AG04450 (cell line): Measurements from ENCODE around the gene ELFN1. TPM values are rescaled to one million over a fixed set of nuclear protein-coding genes. Genes with fewer than 3 reads are reported as not detected.

Experiments
- CTCF ChIA-PET: fragments of 300-600, 350-600 bp; formaldehyde crosslinking; extraction: SDS; loops from one replicate; lab custom pipeline; 2022; ENCODE audit warnings: antibody characterized with exemption, inconsistent platforms; lab: Charles Lee
- POLR2A ChIA-PET: fragments of 350-600 bp; formaldehyde crosslinking; extraction: SDS; loops from one replicate; lab custom pipeline; 2021; ENCODE audit warnings: antibody characterized with exemption, inconsistent platforms; lab: Yijun Ruan, JAX
- DNase-seq: peaks from one replicate; pipeline ENCODE4 v3.0.0-alpha.2; 2011; ENCODE audit warnings: low read depth, low spot score
- H3K27ac ChIP-seq: one replicate; pipeline ENCODE4 v1.5.1; 2012; ENCODE audit warnings: low read depth, low read length, control low read depth
- H3K27me3 ChIP-seq: one replicate; pipeline ENCODE4 v1.6.0; 2012; ENCODE audit warnings: low read length; ENCODE audit not compliant: control insufficient read depth, insufficient read depth
- H3K4me3 ChIP-seq: 2 replicates; pipeline ENCODE4 v1.5.1; 2011; ENCODE audit warnings: mild to moderate bottlenecking, low read depth, low read length, control low read depth
- H3K9me3 ChIP-seq: 2 replicates; pipeline ENCODE4 v1.5.1; 2012; ENCODE audit warnings: low read length; ENCODE audit not compliant: control insufficient read depth, insufficient read depth
- polyA plus RNA-seq: library from polyadenylated mRNA; depleted of rRNA; stranded (reverse); fragments of >200 nt; gene quantifications from 2 replicates; pipeline ENCODE4 v1.2.3, GENCODE V29; 2011
- TF ChIP-seq, protein P1 (sequence below): IDR thresholded peaks from 2 replicates; pipeline ENCODE4 v1.5.1; 2011; ENCODE audit warnings: low read depth, low read length, control low read depth, inconsistent platforms

Gene ELFN1
- polyA plus RNA-seq, 1 experiment = 0.10 TPM

DNA sequence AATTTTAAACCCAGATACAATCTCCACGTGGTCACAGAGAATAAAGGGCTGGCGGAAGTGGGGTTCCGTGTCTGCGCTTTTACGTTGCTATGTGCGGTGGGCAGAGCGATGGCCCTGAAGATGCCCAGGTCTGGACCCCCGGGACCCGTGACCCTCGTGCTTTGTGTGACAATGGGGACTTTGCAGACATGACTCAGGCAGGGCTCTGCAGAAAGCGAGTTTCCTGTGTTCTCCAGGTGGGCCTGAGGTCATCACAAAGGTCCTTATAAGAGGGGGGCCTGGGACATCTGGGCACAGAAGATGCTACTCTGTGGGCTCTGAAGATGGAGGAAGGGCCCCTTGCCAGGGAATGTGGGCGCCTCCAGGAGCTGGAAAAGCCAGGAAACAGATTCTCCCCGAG is 95.3 kb downstream of the ELFN1 start:
- CTCF ChIA-PET = no interaction called here
- no peak overlapping the region for H3K27ac ChIP-seq
- no peak overlapping the region for H3K4me3 ChIP-seq
- peaks cover 25% of the 10 kb centered on the region for H3K9me3 ChIP-seq
- no peak for DNase-seq
- H3K27me3 ChIP-seq = no peaks in the 10 kb centered on the region
- TF ChIP-seq, protein P1, sequence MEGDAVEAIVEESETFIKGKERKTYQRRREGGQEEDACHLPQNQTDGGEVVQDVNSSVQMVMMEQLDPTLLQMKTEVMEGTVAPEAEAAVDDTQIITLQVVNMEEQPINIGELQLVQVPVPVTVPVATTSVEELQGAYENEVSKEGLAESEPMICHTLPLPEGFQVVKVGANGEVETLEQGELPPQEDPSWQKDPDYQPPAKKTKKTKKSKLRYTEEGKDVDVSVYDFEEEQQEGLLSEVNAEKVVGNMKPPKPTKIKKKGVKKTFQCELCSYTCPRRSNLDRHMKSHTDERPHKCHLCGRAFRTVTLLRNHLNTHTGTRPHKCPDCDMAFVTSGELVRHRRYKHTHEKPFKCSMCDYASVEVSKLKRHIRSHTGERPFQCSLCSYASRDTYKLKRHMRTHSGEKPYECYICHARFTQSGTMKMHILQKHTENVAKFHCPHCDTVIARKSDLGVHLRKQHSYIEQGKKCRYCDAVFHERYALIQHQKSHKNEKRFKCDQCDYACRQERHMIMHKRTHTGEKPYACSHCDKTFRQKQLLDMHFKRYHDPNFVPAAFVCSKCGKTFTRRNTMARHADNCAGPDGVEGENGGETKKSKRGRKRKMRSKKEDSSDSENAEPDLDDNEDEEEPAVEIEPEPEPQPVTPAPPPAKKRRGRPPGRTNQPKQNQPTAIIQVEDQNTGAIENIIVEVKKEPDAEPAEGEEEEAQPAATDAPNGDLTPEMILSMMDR = no peak
- POLR2A ChIA-PET = no interaction called here

DNA sequence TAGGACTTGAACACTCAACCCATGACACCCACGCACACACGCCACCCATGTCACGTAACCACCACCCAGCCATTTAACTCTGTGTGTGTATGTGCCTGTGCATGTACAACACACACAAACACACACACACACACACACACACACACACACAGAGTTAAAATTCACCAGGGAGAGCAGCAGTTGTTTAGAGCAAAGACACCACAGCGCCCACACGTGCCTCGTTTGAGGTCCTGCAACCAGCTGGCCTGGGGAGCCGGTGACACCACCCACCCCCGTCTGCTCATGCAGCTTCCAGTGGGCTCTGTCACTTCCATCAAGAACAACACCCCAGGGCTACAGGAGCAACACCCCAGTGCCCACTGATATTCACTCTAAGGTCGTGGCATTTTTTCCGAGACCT is 97.4 kb downstream of the ELFN1 start:
- Histone ChIP-seq H3K27me3 (no peaks in the 10 kb centered on the region), H3K4me3 (no peak overlapping the region), H3K9me3 (peaks cover 20% of the 10 kb centered on the region), H3K27ac (no peak overlapping the region)
- ChIA-PET POLR2A (no interaction called here), CTCF (no interaction called here)
- TF ChIP-seq, protein P1 = no peak
- DNase-seq = no peak

DNA sequence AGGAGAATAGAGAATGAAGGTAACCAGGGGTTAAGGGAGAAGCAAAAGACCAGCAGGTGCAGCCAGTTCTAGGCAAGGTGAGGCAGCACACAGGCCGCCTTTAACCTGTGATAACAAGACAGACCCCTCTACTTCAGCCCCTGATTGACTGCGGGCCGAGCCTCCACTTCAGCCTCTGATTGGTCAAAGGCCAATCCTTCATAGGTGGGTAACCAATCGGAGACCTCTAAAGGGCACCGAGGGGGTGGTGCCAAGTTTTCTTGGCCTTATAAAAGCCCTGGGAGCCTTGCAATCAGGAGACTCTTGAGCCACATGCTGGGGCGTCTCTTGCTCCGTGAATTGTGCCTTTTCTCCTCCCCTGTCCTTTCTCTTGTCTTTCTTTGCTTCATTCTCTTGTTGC is 98.8 kb downstream of the ELFN1 start:
- TF ChIP-seq, protein P1 = no peak
- POLR2A ChIA-PET = no interaction called here
- H3K9me3 ChIP-seq = peaks cover 7% of the 10 kb centered on the region
- H3K27me3 ChIP-seq = no peaks in the 10 kb centered on the region
- CTCF ChIA-PET = no interaction called here
- H3K27ac ChIP-seq = no peak overlapping the region
- DNase-seq = no peak
- no peak overlapping the region for H3K4me3 ChIP-seq

DNA sequence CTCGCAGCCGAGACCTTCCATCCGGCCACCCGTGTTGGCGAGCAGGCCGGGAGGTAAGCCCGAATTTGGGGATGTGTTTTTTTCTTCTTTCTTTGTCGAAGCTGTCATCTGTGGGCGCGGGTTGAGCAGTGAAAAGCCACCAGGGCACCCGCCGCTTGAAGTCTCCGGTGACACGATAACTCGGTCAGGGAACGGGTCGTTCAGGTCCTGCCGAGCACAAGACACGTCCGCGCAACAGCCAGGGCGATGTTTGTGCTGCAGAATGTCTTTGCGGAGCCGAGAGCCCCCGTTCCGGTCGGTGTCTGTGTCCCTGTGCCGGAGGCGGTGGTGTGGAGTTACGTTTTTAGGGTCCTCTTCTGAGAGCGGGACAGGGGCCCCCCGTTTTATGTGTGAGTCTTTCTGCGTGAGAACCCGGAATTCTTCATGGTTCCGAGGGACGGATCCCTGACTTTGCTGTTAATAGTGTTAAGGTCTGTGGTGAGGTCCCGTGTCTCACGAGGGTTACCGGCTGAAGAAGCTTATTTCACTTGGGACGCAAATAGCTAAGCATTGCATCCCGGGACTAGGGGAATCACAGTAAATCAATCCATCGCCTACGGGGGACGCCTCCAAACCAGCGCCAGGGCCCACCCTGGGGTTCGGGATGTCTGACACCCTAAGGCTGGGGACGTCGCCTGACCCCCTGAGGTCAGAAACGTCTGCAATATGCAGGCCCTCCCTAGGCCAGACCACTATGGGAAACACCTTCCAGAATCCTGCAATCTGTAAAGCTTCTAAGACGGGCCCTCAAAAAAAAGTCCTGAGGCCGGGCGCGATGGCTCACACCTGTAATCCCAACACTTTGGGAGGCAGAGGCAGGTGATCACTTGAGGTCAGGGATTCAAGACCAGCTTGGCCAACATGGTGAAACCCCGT is 99.5 kb downstream of the ELFN1 start:
- Histone ChIP-seq H3K27ac (no peak overlapping the region), H3K9me3 (no peaks in the 10 kb centered on the region; the same call in 1 of the 2 replicates), H3K27me3 (no peaks in the 10 kb centered on the region), H3K4me3 (no peak overlapping the region)
- no peak for DNase-seq
- POLR2A ChIA-PET = no interaction called here
- CTCF ChIA-PET = no interaction called here
- TF ChIP-seq, protein P1 = no peak

DNA sequence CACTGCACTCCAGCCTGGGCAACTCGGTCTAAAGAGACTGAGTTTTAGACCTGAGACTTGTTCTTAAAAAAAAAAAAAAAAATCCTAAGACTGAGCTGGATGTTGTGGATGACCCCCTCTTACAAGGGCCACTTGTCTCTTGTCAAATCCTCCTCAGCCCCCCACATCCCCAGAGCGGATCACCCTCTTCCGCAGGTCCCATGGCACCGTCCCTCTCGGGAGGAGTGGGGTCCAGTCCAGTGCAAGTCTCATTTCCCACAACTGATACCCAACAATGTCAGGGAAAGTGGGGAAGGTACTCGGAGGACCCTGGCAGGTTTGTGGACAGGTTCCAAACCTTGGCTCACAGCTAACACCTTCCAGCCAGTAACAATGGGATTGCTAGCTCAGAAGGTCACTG is 100.3 kb downstream of the ELFN1 start:
- Histone ChIP-seq H3K27me3 (no peaks in the 10 kb centered on the region), H3K4me3 (no peak overlapping the region), H3K27ac (no peak overlapping the region), H3K9me3 (no peaks in the 10 kb centered on the region; the same call in 1 of the 2 replicates)
- ChIA-PET CTCF (no interaction called here), POLR2A (no interaction called here)
- TF ChIP-seq, protein P1 = no peak
- DNase-seq = no peak
